GM18498 (cell line): ENCODE measurements around the gene ARPC5L.
"Not testable (repeated sequence)": the region's sequence is repeated elsewhere in the genome, so short reads cannot be mapped to it uniquely, and the experiment has no call there.

ENCODE experiments used
- ATAC-seq: cut with Tn5 transposase; IDR thresholded peaks from one replicate; pipeline ENCODE4 v1.9.1; 2021; ENCODE audit warnings: mild to moderate bottlenecking, moderate library complexity; ENCODE audit not compliant: unreplicated experiment

ARPC5L gene

GRCh38 chr9:124840300-124840833 is 21.6 kb upstream of the ARPC5L start:
- ATAC-seq: no peak

DNA sequence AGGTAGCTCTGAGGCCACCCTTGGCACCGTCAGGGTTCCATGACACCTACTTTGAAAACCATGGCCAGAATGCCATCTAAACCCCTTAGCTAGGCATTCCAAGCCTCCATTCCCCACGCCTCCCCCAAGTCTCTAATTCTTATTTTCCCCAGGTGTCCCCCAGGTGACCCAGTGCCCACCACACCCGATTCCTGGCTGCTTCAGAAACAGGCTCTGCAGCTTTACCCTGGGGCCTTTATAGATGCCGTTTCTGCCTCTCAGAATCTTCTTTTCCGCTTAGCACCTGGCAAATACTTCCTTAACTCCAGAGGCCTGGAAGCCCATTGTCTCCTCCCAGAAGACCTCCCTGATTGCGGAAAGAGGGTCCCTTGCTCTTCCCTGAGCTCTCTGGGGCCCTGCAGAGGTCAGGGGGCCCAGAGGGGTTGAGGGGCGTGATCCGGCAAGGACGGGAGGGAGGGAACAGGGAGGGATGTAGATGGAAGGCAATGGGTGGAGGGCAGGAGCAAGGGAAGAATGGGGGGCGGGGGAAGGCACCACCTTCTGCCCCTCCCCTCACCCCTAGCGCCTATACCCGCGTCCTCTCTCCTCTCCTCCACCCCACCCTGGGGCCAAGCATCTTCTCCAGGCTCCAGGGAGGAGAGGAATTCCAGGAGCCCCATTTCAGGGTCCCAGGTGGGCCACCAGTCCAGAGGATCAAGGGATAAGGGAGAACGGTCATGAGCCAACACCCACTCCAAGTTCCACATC is 20.7 kb upstream of the ARPC5L start:
- ATAC-seq: no peak

- ATAC-seq: no peak
Measured at GRCh38 chr9:124843456-124844034, 18.4 kb upstream of the ARPC5L start.

- no peak for ATAC-seq
Measured at GRCh38 chr9:124844291-124844690, 17.6 kb upstream of the ARPC5L start.

GRCh38 chr9:124846467-124846866 is 15.5 kb upstream of the ARPC5L start:
- ATAC-seq: not testable (repeated sequence)

DNA sequence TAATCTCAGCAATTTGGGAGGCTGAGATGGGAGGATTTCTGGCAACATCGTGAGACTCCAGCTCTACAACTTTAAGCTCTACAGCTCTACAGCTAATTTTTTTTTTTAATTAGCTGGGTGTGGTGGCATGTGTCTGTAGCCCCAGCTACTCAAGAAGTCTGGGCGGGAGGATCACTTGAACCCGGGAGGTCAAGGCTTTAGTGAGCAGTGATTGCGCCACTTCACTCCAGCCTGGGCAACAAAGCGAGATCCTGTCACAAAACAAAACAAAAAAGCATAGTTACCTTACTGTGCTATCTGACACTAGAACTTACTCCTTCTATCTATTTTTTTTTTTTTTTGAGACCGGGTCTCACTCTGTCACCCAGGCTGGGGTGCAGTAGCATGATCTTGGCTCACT is 15.0 kb upstream of the ARPC5L start:
- no peak for ATAC-seq

DNA sequence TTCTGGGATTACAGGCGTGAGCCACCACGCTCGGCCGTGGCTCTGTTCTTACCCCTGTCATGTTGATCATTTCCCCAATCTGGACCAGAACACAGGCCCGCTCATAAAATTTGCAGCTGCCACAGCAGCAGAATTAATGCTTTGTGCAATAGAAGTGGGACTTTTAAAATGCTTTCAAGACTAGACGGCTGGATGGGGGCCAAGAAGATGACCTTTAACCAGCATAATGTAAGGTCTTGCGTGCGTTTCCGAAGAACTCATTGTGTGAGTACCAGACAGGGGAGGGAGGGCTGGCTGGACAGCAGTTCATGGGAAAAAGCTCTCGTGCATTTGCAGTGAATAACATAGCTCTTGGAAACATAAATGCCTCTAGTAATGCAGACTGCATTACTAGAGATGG is 12.1 kb upstream of the ARPC5L start:
- no peak for ATAC-seq

GRCh38 chr9:124852121-124852828 is 9.7 kb upstream of the ARPC5L start:
- no peak for ATAC-seq

DNA sequence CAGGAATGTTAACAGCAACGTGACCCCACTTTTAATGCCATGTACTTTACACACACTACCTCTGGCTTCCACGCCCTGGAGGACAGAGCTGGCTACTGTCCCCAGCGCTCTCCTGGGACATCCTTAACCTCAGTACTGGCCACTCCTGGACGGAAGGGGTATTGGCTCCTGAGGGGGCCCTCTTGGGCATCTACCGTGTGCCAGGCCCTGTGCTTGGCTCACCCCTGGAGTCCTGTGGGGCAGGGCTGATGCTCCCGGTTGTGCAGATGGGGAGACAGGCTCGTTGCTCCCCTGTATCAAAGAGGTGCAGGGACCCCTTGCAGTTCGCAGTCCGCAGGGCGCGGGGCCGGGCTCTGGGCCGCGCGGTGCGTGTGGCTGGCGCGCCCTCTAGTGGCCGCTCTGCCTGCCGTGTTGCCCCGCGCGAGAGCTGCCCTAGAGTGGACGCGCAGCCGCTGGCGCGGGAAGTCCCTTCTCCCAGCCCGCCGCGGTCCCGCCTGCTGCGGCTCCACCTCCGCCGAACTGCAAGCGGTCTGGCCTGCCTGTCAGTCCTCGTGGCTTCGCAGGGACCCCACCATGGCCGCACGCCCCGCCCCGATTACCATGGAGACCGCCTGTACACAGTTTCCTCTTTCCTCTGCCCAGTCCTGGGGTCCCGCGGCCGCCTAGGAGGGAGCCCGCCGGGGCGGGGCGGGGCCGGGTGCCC is 8.9 kb upstream of the ARPC5L start, which contains the start of gene WDR38:
TSS of gene WDR38 (plus strand) at position 632 of the 703 bp plus-strand sequence. CDS start 72 bp downstream, outside the sequence.
- ATAC-seq: peak; percentile 78

GRCh38 chr9:124853605-124854143 is 8.3 kb upstream of the ARPC5L start:
- no peak for ATAC-seq

GRCh38 chr9:124854161-124854560 is 7.8 kb upstream of the ARPC5L start:
- no peak for ATAC-seq

GRCh38 chr9:124854822-124855221 is 7.1 kb upstream of the ARPC5L start:
- ATAC-seq: no peak

DNA sequence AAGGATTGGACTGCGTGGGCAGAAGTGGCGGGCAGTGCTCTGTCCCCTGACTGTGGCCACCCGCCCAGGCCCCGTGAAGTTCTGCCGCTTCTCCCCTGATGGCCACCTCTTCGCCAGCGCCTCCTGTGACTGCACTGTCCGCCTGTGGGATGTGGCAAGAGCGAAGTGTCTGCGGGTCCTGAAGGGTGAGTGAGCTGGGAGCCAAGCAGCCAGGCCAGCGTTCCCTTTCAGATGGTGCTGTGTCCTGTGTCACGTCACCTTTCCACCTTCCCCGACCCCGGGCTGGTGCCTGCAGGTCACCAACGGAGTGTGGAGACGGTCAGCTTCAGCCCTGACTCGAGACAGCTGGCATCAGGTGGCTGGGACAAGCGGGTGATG is 6.4 kb upstream of the ARPC5L start:
- no peak for ATAC-seq

- no peak for ATAC-seq
Measured at GRCh38 chr9:124855944-124856765, 5.8 kb upstream of the ARPC5L start.

- ATAC-seq: no peak
Measured at GRCh38 chr9:124857533-124858162, 4.3 kb upstream of the ARPC5L start.

DNA sequence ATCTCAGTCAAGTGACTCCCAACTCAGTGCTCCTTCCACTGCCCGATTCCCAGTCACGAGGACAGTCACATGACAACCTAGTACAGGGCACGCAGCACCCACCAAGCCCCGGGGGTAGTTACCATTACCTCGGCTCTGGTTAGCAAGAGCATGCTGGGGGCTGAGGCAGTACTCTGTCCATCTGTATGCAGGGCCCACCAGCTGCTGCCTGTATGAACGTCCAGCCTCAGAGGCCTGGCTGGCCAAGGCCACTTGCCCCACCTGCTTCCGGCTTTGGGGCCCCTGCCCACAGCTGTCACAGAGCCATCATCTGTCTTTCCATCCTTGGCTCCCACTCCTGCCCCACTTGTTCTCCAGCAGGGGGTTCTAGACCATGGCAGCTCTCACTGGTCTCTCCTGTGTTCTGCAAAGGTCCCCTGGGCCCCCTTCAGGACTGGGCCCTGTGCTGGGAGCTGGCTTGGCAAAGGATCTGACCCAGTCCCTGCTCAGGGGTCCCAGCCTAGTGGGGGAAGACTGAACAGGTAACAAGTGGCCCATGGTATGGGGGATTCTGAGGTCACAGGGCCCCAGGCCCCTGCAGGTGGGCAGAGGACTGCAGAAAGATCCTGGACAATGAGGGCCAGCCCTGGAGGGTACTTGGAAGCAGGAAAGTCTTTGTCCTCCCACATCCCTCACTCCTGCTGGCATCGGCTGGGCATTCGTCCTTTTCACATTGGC is 3.4 kb upstream of the ARPC5L start:
- no peak for ATAC-seq

DNA sequence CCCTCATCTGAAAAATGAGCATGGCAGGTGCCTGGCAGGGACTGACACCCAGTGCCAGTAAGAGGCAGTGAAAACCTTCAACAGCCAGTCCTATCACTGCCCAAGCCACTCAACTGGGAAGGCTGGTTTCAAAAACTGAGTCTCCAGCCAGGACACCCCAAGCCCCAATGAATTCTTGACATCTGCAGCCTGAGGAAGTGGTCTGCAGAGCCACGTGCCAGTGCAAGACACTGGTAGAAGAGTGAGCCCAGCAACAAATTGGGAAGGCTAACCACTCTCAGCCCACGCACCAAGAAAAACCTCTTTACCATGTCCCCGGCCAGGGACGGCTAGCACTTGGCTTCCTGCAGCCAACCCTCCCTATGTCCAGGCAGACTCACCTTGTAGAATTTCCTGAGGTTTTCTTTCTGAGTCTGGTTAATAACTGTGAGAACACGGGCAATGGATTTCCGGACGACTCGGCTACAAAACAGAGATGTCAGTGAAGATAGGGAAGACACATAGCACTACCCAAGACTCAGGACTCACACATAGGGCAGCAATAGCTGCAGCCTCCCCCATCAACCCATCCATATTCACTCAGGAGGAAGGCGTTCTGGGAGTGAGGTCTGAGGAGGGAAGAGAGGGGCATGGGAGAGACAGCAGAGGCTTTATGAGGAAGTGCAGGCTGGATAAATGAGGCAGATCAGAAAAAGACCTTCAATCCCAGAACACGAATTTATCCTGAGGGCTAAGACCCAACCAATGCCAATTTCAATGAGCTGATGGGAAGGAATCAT is 1.9 kb upstream of the ARPC5L start:
- ATAC-seq: no peak
